Vagina (tissue), 2 donors: ENCODE measurements around the gene THADA.

Source experiments
- POLR2A ChIP-seq, 2 donors: fragments of 450-650 bp; IDR thresholded peaks; one replicate each; pipeline ENCODE4 v1.6.1; 2017; ENCODE audit warnings: antibody characterized with exemption in 2 of 2, mild to moderate bottlenecking in 2 of 2, moderate library complexity in 2 of 2
- POLR2AphosphoS5 ChIP-seq, 2 donors: sonication (generic); formaldehyde crosslinking; IDR thresholded peaks; one replicate each; pipeline ENCODE4 v1.9.0; 2017; ENCODE audit warnings: antibody characterized with exemption in 2 of 2, mild to moderate bottlenecking in 2 of 2, low read depth in 1 of 2; ENCODE audit not compliant: insufficient read depth in 1 of 2
- TF ChIP-seq, protein P1 (sequence below), 3 experiments: fragments of 450-650 bp in 2 of 3; fragments of 200-600 bp in 1 of 3; sonication (generic) in 1 of 3; IDR thresholded peaks; one replicate each; pipeline ENCODE4 v1.5.1; 2017 to 2019; ENCODE audit warnings: antibody characterized with exemption in 3 of 3, mild to moderate bottlenecking in 2 of 3, moderate library complexity in 2 of 3

DNA sequence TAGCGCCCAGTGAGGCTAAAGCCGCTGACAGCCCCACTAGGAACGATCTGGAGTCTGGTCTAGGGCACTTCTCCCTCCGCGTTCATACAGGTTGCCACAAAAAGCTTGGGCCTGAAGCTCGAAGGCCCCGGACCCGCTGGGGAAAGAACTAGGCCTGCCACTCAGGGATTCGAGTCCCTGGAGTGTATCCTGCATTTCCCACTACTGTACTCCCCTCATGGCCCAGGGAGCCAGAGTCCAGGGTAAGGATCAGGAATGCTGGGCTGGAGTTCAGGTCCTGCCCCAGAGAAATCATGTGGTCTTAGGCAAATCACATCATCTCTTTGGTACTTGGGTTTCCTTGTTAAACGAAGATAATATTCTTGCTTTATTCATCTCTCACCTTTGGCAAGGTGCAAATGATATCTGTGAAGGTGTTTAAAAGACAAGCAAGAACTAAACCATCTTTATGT, 368.0 kb downstream of the THADA start:
- TF ChIP-seq, protein P1, sequence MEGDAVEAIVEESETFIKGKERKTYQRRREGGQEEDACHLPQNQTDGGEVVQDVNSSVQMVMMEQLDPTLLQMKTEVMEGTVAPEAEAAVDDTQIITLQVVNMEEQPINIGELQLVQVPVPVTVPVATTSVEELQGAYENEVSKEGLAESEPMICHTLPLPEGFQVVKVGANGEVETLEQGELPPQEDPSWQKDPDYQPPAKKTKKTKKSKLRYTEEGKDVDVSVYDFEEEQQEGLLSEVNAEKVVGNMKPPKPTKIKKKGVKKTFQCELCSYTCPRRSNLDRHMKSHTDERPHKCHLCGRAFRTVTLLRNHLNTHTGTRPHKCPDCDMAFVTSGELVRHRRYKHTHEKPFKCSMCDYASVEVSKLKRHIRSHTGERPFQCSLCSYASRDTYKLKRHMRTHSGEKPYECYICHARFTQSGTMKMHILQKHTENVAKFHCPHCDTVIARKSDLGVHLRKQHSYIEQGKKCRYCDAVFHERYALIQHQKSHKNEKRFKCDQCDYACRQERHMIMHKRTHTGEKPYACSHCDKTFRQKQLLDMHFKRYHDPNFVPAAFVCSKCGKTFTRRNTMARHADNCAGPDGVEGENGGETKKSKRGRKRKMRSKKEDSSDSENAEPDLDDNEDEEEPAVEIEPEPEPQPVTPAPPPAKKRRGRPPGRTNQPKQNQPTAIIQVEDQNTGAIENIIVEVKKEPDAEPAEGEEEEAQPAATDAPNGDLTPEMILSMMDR (IDR thresholded peaks at IDR 0.05): no peak
- TF ChIP-seq POLR2A (IDR thresholded peaks at IDR 0.05) (no peak), POLR2AphosphoS5 (IDR thresholded peaks at IDR 0.05; ENCODE audit: insufficient read depth in 1 of 2, low read depth in 1 of 2) (peak in 1 of 2 donors; percentile 64)
